ENCODE measurements around the gene CPSF6. TPM values are rescaled to one million over a fixed set of nuclear protein-coding genes. Genes with fewer than 3 reads are reported as not detected.
"Not testable (repeated sequence)": the region's sequence is repeated elsewhere in the genome, so short reads cannot be mapped to it uniquely, and the experiment has no call there.

Gene CPSF6
- total RNA-seq, 2 donors from 2014 or later, result 34.5 to 42.4 TPM

DNA sequence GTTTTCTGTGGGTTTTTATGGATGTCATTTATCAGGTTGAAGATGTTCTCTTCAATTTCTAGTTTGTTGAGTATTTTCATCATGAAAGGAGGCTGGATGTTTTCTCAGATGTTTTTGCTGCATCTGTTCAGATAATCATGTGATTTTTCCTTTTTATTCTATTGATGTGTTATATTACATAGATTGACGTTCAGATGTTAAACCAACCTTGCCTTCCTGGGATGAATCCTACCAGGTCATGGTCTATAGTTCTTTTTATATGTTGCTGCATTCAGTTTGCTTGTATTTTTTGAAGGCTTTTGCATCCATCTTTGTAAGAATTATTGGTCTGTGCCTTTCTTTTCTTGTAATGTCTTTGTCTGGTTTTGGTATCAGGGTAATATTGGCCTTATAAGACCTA lies 64.9 kb downstream of the CPSF6 start:
- ATAC-seq (no peak), DNase-seq (no peak)
- intact Hi-C loops (cut with DNase I), result no loop called here

DNA sequence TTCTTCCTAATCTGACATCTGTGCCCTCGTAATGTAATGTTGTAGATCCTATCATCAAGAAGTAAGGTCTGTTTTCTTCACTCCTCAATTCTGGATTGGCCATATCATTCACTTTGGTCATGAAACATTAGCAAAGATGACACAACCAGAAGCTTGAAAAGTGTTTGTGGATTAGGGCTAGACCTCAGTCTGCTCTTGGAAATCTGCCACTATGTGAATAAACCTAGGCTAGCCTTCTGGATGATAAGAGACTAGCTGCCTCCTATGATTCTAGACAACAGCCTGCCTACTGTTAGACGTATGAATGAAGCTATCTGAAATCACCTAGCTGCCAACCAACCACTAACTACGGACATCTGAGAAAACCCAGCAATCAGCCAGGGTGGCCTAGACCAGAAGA lies 70.1 kb downstream of the CPSF6 start:
- ATAC-seq, result no peak

GRCh38 chr12:69313209-69313608 lies 73.8 kb downstream of the CPSF6 start:
- intact Hi-C loops (cut with DNase I), result no loop called here
- DNase-seq (no peak), ATAC-seq (no peak)

More for the DNA sequence above, 70.1 kb downstream of the CPSF6 start:
- no peak for DNase-seq
- intact Hi-C loops (cut with DNase I), result no loop called here

GRCh38 chr12:69316784-69317183 lies 77.4 kb downstream of the CPSF6 start:
- ATAC-seq; intact Hi-C loops (cut with DNase I); DNase-seq: not testable (repeated sequence)

- ATAC-seq; DNase-seq; intact Hi-C loops (cut with DNase I): not testable (repeated sequence)
These were observed 77.9 kb downstream of the CPSF6 start for GRCh38 chr12:69317233-69317632.

DNA sequence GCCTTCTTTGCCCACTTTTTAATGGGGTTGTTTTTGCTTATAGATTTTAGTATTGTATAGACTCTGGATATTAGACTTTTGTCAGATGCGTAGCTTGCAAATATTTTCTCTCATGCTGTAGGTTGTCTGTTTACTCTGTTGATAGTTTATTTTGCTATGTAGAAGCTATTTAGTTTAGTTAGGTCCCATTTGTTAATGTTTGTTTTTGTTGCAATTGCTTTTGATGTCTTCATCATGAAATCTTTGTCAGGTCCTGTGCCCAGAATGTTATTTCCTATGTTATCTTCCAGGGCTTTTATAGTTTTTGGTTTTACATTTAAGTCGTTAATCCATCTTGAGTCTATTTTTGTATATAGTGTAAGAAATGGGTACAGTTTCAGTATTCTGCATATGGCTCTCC lies 78.9 kb downstream of the CPSF6 start:
- intact Hi-C loops (cut with DNase I), result no loop called here
- DNase-seq (no peak), ATAC-seq (no peak)

GRCh38 chr12:69321351-69321750 lies 82.0 kb downstream of the CPSF6 start:
- no peak for ATAC-seq
- intact Hi-C loops (cut with DNase I), result no loop called here
- DNase-seq, result no peak

Small RNA genes lying within 50 kb of the gene (microRNA-seq; reads per million reads assigned to microRNA genes)
- 0 reads per million in 2 donors for gene MIR1279

Other genes starting within 250 kb of the CPSF6 start
- 10 to 100 TPM; 23.1 to 80.0 TPM for gene LYZ, start 108.8 kb downstream of the CPSF6 start, total RNA-seq
- 1 to 10 TPM; 7.2 to 9.8 TPM for gene YEATS4, start 120.2 kb downstream of the CPSF6 start, total RNA-seq
- 10 to 100 TPM; 21.3 to 30.7 TPM for gene FRS2, start 230.8 kb downstream of the CPSF6 start, total RNA-seq